ENCODE data around the gene TMEM213. TPM values are rescaled to one million over a fixed set of nuclear protein-coding genes. Genes with fewer than 3 reads are reported as not detected.
A peak's percentile ranks its signal among the peaks of the same experiment; 100 is the strongest.

TMEM213 gene
- total and polyA plus RNA-seq, 10 donors: 0.05 TPM; not detected in 9

DNA sequence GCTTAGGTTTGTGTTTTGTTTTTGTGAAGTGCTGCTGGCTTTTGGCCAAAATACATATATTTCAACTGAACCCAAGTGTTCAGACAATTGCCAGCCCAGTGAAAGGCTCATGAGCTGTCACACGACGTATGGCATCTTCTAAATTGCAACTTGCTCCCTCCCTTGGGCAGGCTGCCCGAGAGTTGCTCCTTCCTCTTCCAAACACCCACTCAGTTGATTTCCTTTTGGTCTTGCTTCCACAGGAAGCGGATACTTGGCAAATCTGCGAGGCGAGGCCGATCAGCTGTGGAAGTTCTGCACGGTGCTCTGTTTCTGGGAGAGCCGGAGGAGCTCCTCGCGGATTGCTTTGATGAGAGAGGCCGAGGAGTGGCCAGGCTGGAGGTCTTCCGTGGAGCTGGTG lies 39.8 kb downstream of the TMEM213 start:
- H3K4me1 ChIP-seq: peaks cover 0 to 9% (median 5%) of the 10 kb centered on the region in 6 donors
- H3K4me3 ChIP-seq: peak overlapping the region in 3 of 8 donors; percentile 6 to 49 (median 21)
- no peaks in the 10 kb centered on the region for H3K9me3 ChIP-seq
- H3K27me3 ChIP-seq (replicated peaks in 1 of 7): no peaks in the 10 kb centered on the region
- intact Hi-C loops (cut with DNase I; ENCODE audit: low total_unique reads): no loop called here
- TF ChIP-seq POLR2AphosphoS5 (IDR thresholded peaks at IDR 0.05) (peak in 2 of 3 donors; percentile 37 to 59), POLR2A (IDR thresholded peaks at IDR 0.05) (no peak)
- TF ChIP-seq, protein P1, sequence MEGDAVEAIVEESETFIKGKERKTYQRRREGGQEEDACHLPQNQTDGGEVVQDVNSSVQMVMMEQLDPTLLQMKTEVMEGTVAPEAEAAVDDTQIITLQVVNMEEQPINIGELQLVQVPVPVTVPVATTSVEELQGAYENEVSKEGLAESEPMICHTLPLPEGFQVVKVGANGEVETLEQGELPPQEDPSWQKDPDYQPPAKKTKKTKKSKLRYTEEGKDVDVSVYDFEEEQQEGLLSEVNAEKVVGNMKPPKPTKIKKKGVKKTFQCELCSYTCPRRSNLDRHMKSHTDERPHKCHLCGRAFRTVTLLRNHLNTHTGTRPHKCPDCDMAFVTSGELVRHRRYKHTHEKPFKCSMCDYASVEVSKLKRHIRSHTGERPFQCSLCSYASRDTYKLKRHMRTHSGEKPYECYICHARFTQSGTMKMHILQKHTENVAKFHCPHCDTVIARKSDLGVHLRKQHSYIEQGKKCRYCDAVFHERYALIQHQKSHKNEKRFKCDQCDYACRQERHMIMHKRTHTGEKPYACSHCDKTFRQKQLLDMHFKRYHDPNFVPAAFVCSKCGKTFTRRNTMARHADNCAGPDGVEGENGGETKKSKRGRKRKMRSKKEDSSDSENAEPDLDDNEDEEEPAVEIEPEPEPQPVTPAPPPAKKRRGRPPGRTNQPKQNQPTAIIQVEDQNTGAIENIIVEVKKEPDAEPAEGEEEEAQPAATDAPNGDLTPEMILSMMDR (IDR thresholded peaks at IDR 0.05 in 8 of 11, conservative IDR thresholded peaks at IDR 0.05 in 3 of 11): no peak
- DNase-seq: peak; percentile 72
- H3K27ac ChIP-seq: peak overlapping the region in 1 of 8 donors; percentile 14
- 60 to 71% (median 65%) methylated on average over 9 to 13 of the region's 13 CpGs for WGBS, 5 donors
- H3K36me3 ChIP-seq: no peaks in the 10 kb centered on the region

DNA sequence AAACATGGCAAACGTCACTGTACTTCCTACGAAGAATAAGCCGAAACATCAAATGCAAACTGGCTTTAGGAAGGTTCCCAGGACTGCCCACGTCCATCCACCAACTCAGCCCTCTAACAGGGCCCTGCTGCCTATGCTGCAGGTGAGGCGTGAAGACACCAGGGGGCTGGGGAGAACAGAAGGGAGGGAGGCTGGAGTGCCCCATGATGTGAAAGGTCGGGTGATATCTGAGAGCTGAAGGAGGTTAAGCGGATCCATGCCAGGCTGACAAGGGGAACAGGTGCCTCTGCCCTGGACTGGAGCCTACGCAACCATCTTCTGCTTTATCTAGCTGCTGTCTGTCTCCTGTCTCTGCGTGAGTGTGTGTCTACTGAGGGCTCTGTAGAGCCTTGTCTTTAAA lies 40.4 kb downstream of the TMEM213 start:
- intact Hi-C loops (cut with DNase I; ENCODE audit: low total_unique reads): no loop called here
- no peak for DNase-seq
- Histone ChIP-seq H3K9me3 (no peaks in the 10 kb centered on the region), H3K4me1 (peaks cover 0 to 9% (median 5%) of the 10 kb centered on the region in 6 donors), H3K27ac (peak overlapping the region in 1 of 8 donors; percentile 14), H3K4me3 (peak overlapping the region in 2 of 8 donors; percentile 21 to 49), H3K36me3 (no peaks in the 10 kb centered on the region), H3K27me3 (replicated peaks in 1 of 7) (no peaks in the 10 kb centered on the region)
- WGBS, 5 donors: 68 to 90% (median 83%) methylated on average over 9 of the region's 9 CpGs
- TF ChIP-seq, protein P1 (IDR thresholded peaks at IDR 0.05 in 8 of 11, conservative IDR thresholded peaks at IDR 0.05 in 3 of 11): no peak
- TF ChIP-seq POLR2A (IDR thresholded peaks at IDR 0.05) (no peak), POLR2AphosphoS5 (IDR thresholded peaks at IDR 0.05) (no peak)

DNA sequence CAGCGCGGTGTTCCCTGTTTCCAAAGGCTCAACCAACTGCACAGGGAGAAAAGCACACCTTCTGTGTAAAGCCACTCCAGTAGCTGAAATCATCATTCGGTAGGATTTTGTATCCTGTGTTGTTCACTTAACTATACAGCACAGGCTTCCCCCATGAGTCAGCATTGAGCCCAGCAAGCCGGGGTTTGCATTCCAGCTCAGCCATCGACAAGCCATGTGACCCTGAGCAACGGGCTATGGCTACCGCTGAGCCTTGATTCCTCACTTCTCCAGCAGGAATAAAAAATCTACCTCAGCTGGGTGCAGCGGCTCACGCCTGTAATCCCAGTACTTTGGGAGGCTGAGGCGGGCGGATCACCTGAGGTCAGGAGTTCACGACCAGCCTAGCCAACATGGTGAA lies 44.3 kb downstream of the TMEM213 start:
- no peak overlapping the region for H3K27ac ChIP-seq
- H3K4me3 ChIP-seq: no peak overlapping the region
- intact Hi-C loops (cut with DNase I; ENCODE audit: low total_unique reads): no loop called here
- H3K27me3 ChIP-seq (replicated peaks in 1 of 7): no peaks in the 10 kb centered on the region
- H3K9me3 ChIP-seq: no peaks in the 10 kb centered on the region
- no peaks in the 10 kb centered on the region for H3K36me3 ChIP-seq
- 60 to 72% (median 69%) methylated on average over 8 to 12 of the region's 12 CpGs for WGBS, 5 donors
- DNase-seq: no peak
- H3K4me1 ChIP-seq: peaks cover 0 to 9% (median 5%) of the 10 kb centered on the region in 6 donors
- no peak for TF ChIP-seq POLR2AphosphoS5 (IDR thresholded peaks at IDR 0.05)
- TF ChIP-seq, protein P1 (IDR thresholded peaks at IDR 0.05 in 8 of 11, conservative IDR thresholded peaks at IDR 0.05 in 3 of 11): no peak
- no peak for TF ChIP-seq POLR2A (IDR thresholded peaks at IDR 0.05)

DNA sequence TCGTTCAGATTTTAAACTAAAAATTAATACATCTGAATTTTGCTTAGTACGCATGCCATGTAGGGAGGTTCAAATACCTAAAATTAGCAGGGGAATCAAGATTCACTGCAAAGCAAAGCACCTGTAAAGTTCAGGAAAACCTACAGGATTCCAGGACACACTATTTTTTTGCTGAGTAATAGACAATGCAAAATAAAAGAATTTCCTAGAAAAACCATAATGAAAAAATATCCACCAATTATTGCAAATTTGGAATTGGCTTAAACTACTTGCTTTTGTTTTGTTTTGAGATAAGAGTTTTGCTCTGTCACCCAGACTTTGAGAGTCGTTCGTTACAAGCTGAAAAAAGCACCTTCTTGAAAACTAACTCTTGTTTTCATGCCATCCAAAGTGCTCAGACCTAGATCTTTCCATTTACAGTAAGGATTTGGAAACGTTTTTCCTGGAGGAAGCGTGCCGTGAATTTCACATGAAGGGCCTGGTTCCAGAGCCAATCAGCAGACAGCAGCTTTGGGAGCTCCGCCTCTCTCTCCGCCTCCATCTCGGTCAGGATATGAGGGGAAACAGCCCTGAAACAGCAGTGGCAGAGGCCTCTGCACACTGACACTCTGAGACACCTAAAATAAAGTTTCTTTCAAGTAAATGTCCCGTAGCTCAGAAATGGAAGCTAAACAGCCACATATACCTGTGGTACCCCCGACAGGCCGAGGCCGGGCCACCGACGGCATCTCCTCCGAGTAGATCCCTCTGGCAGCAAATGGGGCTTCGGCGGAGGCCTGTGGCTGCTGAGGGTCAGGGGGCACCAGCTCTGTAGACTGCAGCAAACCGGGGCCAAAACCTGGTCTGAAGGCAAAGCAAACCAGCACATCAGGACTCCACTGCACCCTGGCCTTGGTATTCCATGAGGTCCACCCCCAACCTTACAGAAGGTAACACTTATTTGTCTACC lies 46.1 kb downstream of the TMEM213 start:
- no peak for TF ChIP-seq POLR2A (IDR thresholded peaks at IDR 0.05)
- TF ChIP-seq, protein P1 (IDR thresholded peaks at IDR 0.05 in 8 of 11, conservative IDR thresholded peaks at IDR 0.05 in 3 of 11): no peak
- no peak for TF ChIP-seq POLR2AphosphoS5 (IDR thresholded peaks at IDR 0.05)
- WGBS, 5 donors: 90 to 95% (median 90%) methylated on average over 20 of the region's 20 CpGs
- H3K9me3 ChIP-seq: no peaks in the 10 kb centered on the region

More for the DNA sequence above, 46.1 kb downstream of the TMEM213 start:
- Histone ChIP-seq H3K27ac (no peak overlapping the region), H3K36me3 (no peaks in the 10 kb centered on the region), H3K4me1 (no peaks in the 10 kb centered on the region), H3K27me3 (replicated peaks in 1 of 7) (no peaks in the 10 kb centered on the region), H3K4me3 (no peak overlapping the region)
- DNase-seq: no peak
- intact Hi-C loops (cut with DNase I; ENCODE audit: low total_unique reads): no loop called here
